Gastrocnemius medialis (tissue), 4 donors: ENCODE measurements around the gene TMEM45B. TPM values are rescaled to one million over a fixed set of nuclear protein-coding genes. Genes with fewer than 3 reads are reported as not detected.
"Not testable (repeated sequence)": the region's sequence is repeated elsewhere in the genome, so short reads cannot be mapped to it uniquely, and the experiment has no call there.

Source experiments
- ATAC-seq, 2 donors: fragments of 150-250 bp; one replicate each; pipeline ENCODE4 v1.9.1; 2016
- DNase-seq, 2 donors: peaks; one replicate each; pipeline ENCODE4 v3.0.0-alpha.2; 2019
- H3K27ac ChIP-seq, 4 donors: fragments of 200-600 bp; sonication (generic); 1 replicate in 1 of 4; 2 replicates in 3 of 4; pipeline ENCODE4 v1.5.1; 2016 to 2018; ENCODE audit warnings: mild to moderate bottlenecking in 2 of 4, moderate library complexity in 1 of 4
- H3K27me3 ChIP-seq, 3 donors: fragments of 200-600 bp; sonication (generic) in 2 of 3; 1 replicate in 1 of 3; 2 replicates in 2 of 3; pipeline versions ENCODE4 v1.5.1 to v1.6.0; 2016 to 2019; ENCODE audit warnings: mild to moderate bottlenecking in 1 of 3, moderate library complexity in 1 of 3
- H3K36me3 ChIP-seq, 2 donors: fragments of 200-600 bp; sonication (generic) in 1 of 2; one replicate each; pipeline ENCODE4 v1.5.1; 2017 to 2018
- H3K4me1 ChIP-seq, 2 donors: fragments of 200-600 bp; sonication (generic) in 1 of 2; one replicate each; pipeline ENCODE4 v1.5.1; 2016 to 2017; ENCODE audit warnings: mild to moderate bottlenecking in 2 of 2
- H3K4me3 ChIP-seq, 4 donors: fragments of 200-600 bp; sonication (generic) in 3 of 4; 1 replicate in 1 of 4; 2 replicates in 3 of 4; pipeline ENCODE4 v1.5.1; 2016 to 2019; ENCODE audit warnings: mild to moderate bottlenecking in 2 of 4
- H3K9me3 ChIP-seq, 3 donors: fragments of 200-600 bp; sonication (generic) in 2 of 3; 1 replicate in 1 of 3; 2 replicates in 2 of 3; pipeline ENCODE4 v1.5.1; 2016 to 2019
- POLR2A ChIP-seq, 2 donors: fragments of 450-650 bp; IDR thresholded peaks; one replicate each; pipeline ENCODE4 v1.6.1; 2017; ENCODE audit warnings: antibody characterized with exemption in 2 of 2, mild to moderate bottlenecking in 2 of 2, moderate library complexity in 2 of 2
- in situ Hi-C, 4 donors: fragments of 200-750 bp; cut with MboI; loops; one replicate each; pipeline versions ENCODE4 v1.15.0 to v1.8.0; 2017; ENCODE audit warnings: low sequenced_read_pairs in 4 of 4
- intact Hi-C: fragments of 100-400 bp; cut with DNase I; formaldehyde crosslinking; loops from one replicate; pipeline ENCODE4 v1.15.1; 2023; ENCODE audit warnings: low total_unique reads
- total RNA-seq, 4 donors: library from RNA; depleted of rRNA; stranded (reverse); fragments of >200 nt; gene quantifications; one replicate each; pipeline versions ENCODE4 v1.1.0 to v1.2.3, GENCODE V29; 2016
- TF ChIP-seq, protein P1 (sequence below), 5 experiments: fragments of 450-650 bp in 3 of 5; fragments of 200-600 bp in 2 of 5; sonication (generic) in 2 of 5; IDR thresholded peaks in 4 of 5; conservative IDR thresholded peaks in 1 of 5; 1 replicate in 4 of 5; 2 replicates in 1 of 5; pipeline ENCODE4 v1.5.1; 2016 to 2019; ENCODE audit warnings: antibody characterized with exemption in 5 of 5, mild to moderate bottlenecking in 3 of 5, moderate library complexity in 3 of 5

TMEM45B gene
- total RNA-seq, 4 donors from 2014 or later, result 1.0 TPM; not detected in 3

DNA sequence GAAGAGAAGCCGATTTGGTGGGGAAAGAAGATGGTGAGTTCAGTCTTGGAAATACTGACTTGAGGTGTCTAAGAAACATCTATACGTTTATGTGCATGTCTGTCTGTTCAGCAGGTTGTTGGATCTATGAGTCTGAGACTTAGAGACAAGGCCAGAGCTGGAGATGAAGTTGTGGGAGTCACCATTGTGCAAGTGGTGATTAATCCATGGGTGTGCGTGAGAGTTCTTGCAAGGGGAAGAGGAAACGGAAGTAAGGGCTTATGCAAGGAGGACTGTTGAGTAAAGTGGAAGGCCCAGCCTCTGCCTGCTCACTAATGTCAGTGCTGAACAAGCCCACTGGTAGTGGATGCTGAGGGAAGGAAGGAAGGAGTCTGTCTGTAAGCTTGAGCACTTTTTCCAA is 9.7 kb downstream of the TMEM45B start:
- no peaks in the 10 kb centered on the region for H3K36me3 ChIP-seq
- no peak for DNase-seq
- no peaks in the 10 kb centered on the region for H3K9me3 ChIP-seq
- peaks cover 0 to 5% (median 0%) of the 10 kb centered on the region in 3 donors for H3K27me3 ChIP-seq
- no peaks in the 10 kb centered on the region for H3K4me1 ChIP-seq
- intact Hi-C loops (no loop called here), in situ Hi-C loops (no loop called here)
- H3K4me3 ChIP-seq, result no peak overlapping the region
- TF ChIP-seq, protein P1, sequence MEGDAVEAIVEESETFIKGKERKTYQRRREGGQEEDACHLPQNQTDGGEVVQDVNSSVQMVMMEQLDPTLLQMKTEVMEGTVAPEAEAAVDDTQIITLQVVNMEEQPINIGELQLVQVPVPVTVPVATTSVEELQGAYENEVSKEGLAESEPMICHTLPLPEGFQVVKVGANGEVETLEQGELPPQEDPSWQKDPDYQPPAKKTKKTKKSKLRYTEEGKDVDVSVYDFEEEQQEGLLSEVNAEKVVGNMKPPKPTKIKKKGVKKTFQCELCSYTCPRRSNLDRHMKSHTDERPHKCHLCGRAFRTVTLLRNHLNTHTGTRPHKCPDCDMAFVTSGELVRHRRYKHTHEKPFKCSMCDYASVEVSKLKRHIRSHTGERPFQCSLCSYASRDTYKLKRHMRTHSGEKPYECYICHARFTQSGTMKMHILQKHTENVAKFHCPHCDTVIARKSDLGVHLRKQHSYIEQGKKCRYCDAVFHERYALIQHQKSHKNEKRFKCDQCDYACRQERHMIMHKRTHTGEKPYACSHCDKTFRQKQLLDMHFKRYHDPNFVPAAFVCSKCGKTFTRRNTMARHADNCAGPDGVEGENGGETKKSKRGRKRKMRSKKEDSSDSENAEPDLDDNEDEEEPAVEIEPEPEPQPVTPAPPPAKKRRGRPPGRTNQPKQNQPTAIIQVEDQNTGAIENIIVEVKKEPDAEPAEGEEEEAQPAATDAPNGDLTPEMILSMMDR (IDR thresholded peaks at IDR 0.05 in 4 of 5, conservative IDR thresholded peaks at IDR 0.05 in 1 of 5), result no peak
- TF ChIP-seq POLR2A (IDR thresholded peaks at IDR 0.05), result no peak
- no peak for ATAC-seq
- H3K27ac ChIP-seq, result no peak overlapping the region

DNA sequence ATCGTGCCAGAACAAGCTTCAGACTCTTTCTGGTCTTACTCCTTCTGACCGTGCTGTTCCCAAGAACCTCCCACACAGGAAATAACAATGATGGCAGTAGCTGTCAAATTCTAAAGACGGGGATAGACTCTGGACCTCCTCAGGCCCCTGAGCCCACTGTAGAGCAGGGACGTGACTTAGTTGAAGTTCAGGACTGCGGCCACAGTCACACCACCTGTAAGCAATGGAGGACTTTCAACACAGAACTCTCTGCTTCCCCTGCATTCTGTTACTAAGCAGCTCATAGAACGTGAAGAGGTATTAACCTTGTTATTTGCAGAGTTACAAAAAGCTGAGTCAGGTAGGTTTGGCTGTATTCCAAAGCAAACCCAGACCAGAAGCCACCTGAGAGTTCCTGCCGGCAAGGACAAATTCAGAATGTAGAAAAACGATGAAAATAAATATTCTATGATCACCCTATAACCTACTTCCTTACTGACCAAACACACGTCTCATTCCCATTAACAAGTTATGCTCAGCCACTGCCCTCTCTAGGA is 12.7 kb downstream of the TMEM45B start:
- no peak overlapping the region for H3K4me3 ChIP-seq
- no peaks in the 10 kb centered on the region for H3K27me3 ChIP-seq
- no peaks in the 10 kb centered on the region for H3K4me1 ChIP-seq
- DNase-seq (no peak), ATAC-seq (no peak)
- no peak overlapping the region for H3K27ac ChIP-seq
- no peak for TF ChIP-seq POLR2A (IDR thresholded peaks at IDR 0.05)
- TF ChIP-seq, protein P1 (IDR thresholded peaks at IDR 0.05 in 4 of 5, conservative IDR thresholded peaks at IDR 0.05 in 1 of 5), result no peak
- in situ Hi-C loops (no loop called here), intact Hi-C loops (no loop called here)
- no peaks in the 10 kb centered on the region for H3K9me3 ChIP-seq
- H3K36me3 ChIP-seq, result no peaks in the 10 kb centered on the region

DNA sequence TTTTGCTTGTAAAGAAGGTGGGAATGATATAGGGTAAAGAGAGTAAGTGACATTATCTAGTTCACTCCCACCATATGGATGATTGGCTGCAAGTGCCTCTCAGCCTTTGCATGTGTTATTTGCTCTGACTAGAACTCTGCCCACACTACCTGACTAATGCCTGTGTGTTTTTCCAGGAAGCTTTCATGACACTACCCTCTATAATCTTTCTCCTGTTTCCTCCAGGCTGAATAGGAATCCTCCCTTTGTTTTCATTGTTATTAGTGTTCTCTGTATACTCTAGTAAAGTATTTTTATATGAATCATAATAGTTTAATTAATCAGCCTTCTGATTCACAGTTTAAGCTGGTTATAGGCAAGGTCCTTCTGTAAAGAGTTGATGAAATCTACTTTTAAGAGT is 13.8 kb downstream of the TMEM45B start:
- H3K27ac ChIP-seq, H3K4me3 ChIP-seq, H3K36me3 ChIP-seq, in situ Hi-C loops, ATAC-seq, H3K4me1 ChIP-seq, intact Hi-C loops, DNase-seq, H3K27me3 ChIP-seq, H3K9me3 ChIP-seq: not testable (repeated sequence)

DNA sequence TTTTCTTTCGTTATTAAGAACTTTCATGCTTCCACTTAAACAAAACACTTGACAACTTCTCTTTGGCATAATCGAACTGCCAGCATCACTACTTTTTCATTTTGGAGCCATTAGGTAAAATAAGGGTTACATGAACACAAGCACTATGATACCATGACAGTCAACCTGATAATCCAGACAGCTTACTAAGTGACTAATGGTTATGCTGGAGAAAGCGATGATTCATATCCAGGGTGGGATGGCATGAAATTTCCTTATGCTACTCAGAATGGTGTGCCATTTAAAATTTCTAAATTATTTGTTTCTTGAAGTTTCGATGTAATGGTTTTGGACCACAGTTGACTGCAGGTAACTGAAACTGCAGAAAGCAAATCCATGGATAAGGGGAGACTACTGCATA is 15.6 kb downstream of the TMEM45B start:
- ATAC-seq, H3K4me1 ChIP-seq, H3K9me3 ChIP-seq, H3K27ac ChIP-seq, DNase-seq, intact Hi-C loops, H3K4me3 ChIP-seq, H3K27me3 ChIP-seq, H3K36me3 ChIP-seq, in situ Hi-C loops: not testable (repeated sequence)

DNA sequence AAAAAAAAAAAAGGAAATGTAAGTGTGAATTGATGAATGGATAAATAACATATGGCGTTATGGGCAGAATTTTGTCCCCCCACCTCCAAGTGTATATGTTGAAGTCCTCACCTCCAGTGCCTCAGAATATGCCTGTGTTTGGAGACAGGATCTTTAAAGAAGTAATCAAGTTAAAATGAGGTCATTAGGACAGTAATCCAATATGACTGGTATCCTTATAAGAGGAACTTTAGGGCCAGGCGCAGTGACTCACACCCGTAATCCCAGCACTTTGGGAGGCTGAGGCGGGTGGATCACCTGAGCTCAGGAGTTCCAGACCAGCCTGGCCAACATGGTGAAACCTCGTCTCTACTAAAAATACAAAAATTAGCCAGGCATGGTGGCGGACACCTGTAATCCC is 17.6 kb downstream of the TMEM45B start:
- H3K4me3 ChIP-seq, H3K4me1 ChIP-seq, intact Hi-C loops, in situ Hi-C loops, H3K36me3 ChIP-seq, H3K27me3 ChIP-seq, H3K27ac ChIP-seq, DNase-seq, ATAC-seq, H3K9me3 ChIP-seq: not testable (repeated sequence)

DNA sequence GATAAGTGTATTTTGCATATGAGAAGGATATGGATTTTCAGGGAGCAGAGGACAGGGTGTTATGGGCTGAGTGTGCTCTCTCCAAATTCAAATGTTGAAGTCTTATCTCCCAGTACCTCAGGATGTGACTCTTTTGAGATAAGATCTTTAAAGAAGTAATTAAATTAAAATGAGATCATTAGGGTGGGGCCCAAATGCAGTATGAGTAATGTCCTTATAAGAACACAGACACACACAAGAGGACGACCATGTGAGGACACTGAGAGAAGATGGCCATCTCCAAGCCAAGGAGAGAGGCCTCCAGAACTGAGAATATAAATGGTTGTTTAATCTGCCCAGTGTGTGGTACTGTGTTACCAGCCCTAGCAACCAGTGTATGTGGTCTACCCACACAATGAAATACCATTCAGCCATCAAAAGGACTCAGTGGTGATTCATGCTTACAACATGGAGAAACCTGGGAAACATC is 20.8 kb downstream of the TMEM45B start:
- H3K27ac ChIP-seq, intact Hi-C loops, in situ Hi-C loops, H3K4me1 ChIP-seq, H3K4me3 ChIP-seq, ATAC-seq, H3K36me3 ChIP-seq, DNase-seq, H3K27me3 ChIP-seq, H3K9me3 ChIP-seq: not testable (repeated sequence)

DNA sequence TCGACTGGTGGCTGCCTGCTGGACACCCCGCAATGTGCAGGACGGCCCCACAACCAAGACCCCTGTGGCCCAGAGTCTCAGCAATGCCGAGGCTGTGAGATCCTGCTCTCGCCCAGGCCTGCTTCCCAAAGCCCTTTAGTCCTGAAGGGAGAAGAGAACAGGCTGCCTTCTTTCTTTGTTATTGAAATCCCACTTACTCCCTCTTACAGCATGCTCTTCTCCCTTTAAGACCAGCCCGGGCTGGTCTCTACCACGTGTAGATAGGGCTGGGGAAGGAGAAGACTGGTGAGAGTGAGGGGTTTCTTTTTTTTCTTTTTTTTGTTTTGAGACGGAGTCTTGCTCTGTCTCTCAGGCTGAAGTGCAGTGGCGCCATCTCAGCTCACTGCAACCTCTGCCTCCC is 21.3 kb downstream of the TMEM45B start:
- Histone ChIP-seq H3K9me3 (no peaks in the 10 kb centered on the region), H3K4me1 (no peaks in the 10 kb centered on the region), H3K27ac (no peak overlapping the region), H3K4me3 (no peak overlapping the region), H3K27me3 (no peaks in the 10 kb centered on the region), H3K36me3 (no peaks in the 10 kb centered on the region)
- in situ Hi-C loops, result no loop called here
- DNase-seq (no peak), ATAC-seq (no peak)
- intact Hi-C loops, result no loop called here
- TF ChIP-seq, protein P1 (IDR thresholded peaks at IDR 0.05 in 4 of 5, conservative IDR thresholded peaks at IDR 0.05 in 1 of 5), result no peak
- no peak for TF ChIP-seq POLR2A (IDR thresholded peaks at IDR 0.05)
